H9 (cell line): Measurements from ENCODE around the gene MVD. TPM values are rescaled to one million over a fixed set of nuclear protein-coding genes. Genes with fewer than 3 reads are reported as not detected.

Experiments used
- DNase-seq: peaks from one replicate; pipeline ENCODE4 v3.0.0-alpha.2; 2017
- H2AFZ ChIP-seq: one replicate; pipeline ENCODE4 v1.6.1; 2013; ENCODE audit warnings: mild to moderate bottlenecking, low read length, control low read depth, moderate library complexity
- H2AK5ac ChIP-seq: 2 replicates; pipeline ENCODE4 v1.6.1; 2013; ENCODE audit warnings: low read length, control low read depth, mixed read lengths; ENCODE audit not compliant: insufficient read length
- H2BK120ac ChIP-seq: one replicate; pipeline ENCODE4 v1.6.1; 2013; ENCODE audit warnings: low read depth, mild to moderate bottlenecking, low read length, control low read depth, inconsistent platforms; ENCODE audit not compliant: poor library complexity, severe bottlenecking
- H2BK12ac ChIP-seq: 2 replicates; pipeline ENCODE4 v1.6.1; 2013; ENCODE audit warnings: low read length, control low read depth, mixed read lengths, low read depth; ENCODE audit not compliant: insufficient read length
- H2BK15ac ChIP-seq: 2 replicates; pipeline ENCODE4 v1.6.1; 2013; ENCODE audit warnings: low read depth, low read length, control low read depth
- H2BK20ac ChIP-seq: one replicate; pipeline ENCODE4 v1.6.1; 2013; ENCODE audit warnings: low read depth, mild to moderate bottlenecking, low read length, control low read depth, inconsistent platforms; ENCODE audit not compliant: poor library complexity, severe bottlenecking
- H2BK5ac ChIP-seq: 2 replicates; pipeline ENCODE4 v1.6.1; 2013; ENCODE audit warnings: low read length, control low read depth, mixed read lengths; ENCODE audit not compliant: insufficient read length
- H3K14ac ChIP-seq: 2 replicates; pipeline ENCODE4 v1.6.1; 2013; ENCODE audit warnings: low read length, control low read depth; ENCODE audit not compliant: insufficient read depth
- H3K18ac ChIP-seq: 2 replicates; pipeline ENCODE4 v1.6.1; 2013; ENCODE audit warnings: low read depth, mild to moderate bottlenecking, mixed read lengths, low read length, control low read depth; ENCODE audit not compliant: insufficient read length
- H3K23ac ChIP-seq: 2 replicates; pipeline ENCODE4 v1.6.1; 2013; ENCODE audit warnings: low read length, control low read depth, mixed read lengths, low read depth; ENCODE audit not compliant: insufficient read length
- H3K23me2 ChIP-seq: 2 replicates; pipeline ENCODE4 v1.6.1; 2013; ENCODE audit warnings: low read depth, mild to moderate bottlenecking, mixed read lengths, low read length, control low read depth; ENCODE audit not compliant: insufficient read length, poor library complexity, severe bottlenecking
- H3K27ac ChIP-seq: 2 replicates; pipeline ENCODE4 v1.5.1; 2013; ENCODE audit warnings: low read length, control low read depth, mixed read lengths, low read depth; ENCODE audit not compliant: insufficient read length
- H3K27me3 ChIP-seq: 2 replicates; pipeline ENCODE4 v1.6.1; 2013; ENCODE audit warnings: low read length, control low read depth, inconsistent platforms; ENCODE audit not compliant: insufficient read depth
- H3K4ac ChIP-seq: 2 replicates; pipeline ENCODE4 v1.6.1; 2013; ENCODE audit warnings: low read depth, mild to moderate bottlenecking, control low read depth, inconsistent platforms, low read length, moderate library complexity
- H3K4me1 ChIP-seq: 2 replicates; pipeline ENCODE4 v1.6.1; 2013; ENCODE audit warnings: low read length, control low read depth, inconsistent platforms; ENCODE audit not compliant: insufficient read depth
- H3K4me2 ChIP-seq: 2 replicates; pipeline ENCODE4 v1.6.1; 2013; ENCODE audit warnings: low read length, control low read depth, mixed read lengths; ENCODE audit not compliant: insufficient read length, insufficient read depth
- H3K56ac ChIP-seq: 2 replicates; pipeline ENCODE4 v1.6.1; 2013; ENCODE audit warnings: low read depth, mild to moderate bottlenecking, mixed read lengths, low read length, control low read depth; ENCODE audit not compliant: insufficient read length
- H3K79me1 ChIP-seq: 2 replicates; pipeline ENCODE4 v1.6.1; 2013; ENCODE audit warnings: low read depth, mild to moderate bottlenecking, moderate library complexity, low read length, control low read depth, inconsistent platforms; ENCODE audit not compliant: insufficient read depth, poor library complexity, severe bottlenecking
- H3K79me2 ChIP-seq: 2 replicates; pipeline ENCODE4 v1.6.1; 2013; ENCODE audit warnings: low read length, control low read depth, inconsistent platforms; ENCODE audit not compliant: insufficient read depth
- H3K9ac ChIP-seq: 2 replicates; pipeline ENCODE4 v1.6.1; 2013; ENCODE audit warnings: low read length, control low read depth, mixed read lengths; ENCODE audit not compliant: insufficient read length; ENCODE audit errors: extremely low read depth
- H3K9me3 ChIP-seq: one replicate; pipeline ENCODE4 v1.6.1; 2013; ENCODE audit warnings: low read depth, low read length, inconsistent platforms; ENCODE audit not compliant: control insufficient read depth
- H3T11ph ChIP-seq: one replicate; pipeline ENCODE4 v1.6.1; 2013; ENCODE audit warnings: mild to moderate bottlenecking, low read length, control low read depth, inconsistent platforms
- H4K20me1 ChIP-seq: one replicate; pipeline ENCODE4 v1.6.1; 2013; ENCODE audit not compliant: control insufficient read depth, insufficient read length, insufficient read depth
- H4K5ac ChIP-seq: 2 replicates; pipeline ENCODE4 v1.6.1; 2013; ENCODE audit warnings: low read depth, mild to moderate bottlenecking, mixed read lengths, low read length, control low read depth; ENCODE audit not compliant: insufficient read length
- H4K8ac ChIP-seq: replicated peaks from 2 replicates; pipeline ENCODE4 v1.6.1; 2013; ENCODE audit warnings: low read length, control low read depth, mixed read lengths, low read depth; ENCODE audit not compliant: insufficient read length
- H4K91ac ChIP-seq: 2 replicates; pipeline ENCODE4 v1.6.1; 2013; ENCODE audit warnings: low read depth, mild to moderate bottlenecking, moderate library complexity, mixed read lengths, low read length, control low read depth; ENCODE audit not compliant: insufficient read length
- H3K27ac Mint-ChIP-seq, 3 experiments: 2 replicates in 2 of 3; 3 replicates in 1 of 3; pipeline ENCODE4 v1.8.0; 2020 to 2021; ENCODE audit warnings: mixed read lengths in 3 of 3, mild to moderate bottlenecking in 1 of 3, moderate library complexity in 1 of 3
- H3K27me3 Mint-ChIP-seq: 2 replicates; pipeline ENCODE4 v1.8.0; 2021; ENCODE audit warnings: low read depth, mild to moderate bottlenecking, moderate library complexity, mixed read lengths
- H3K36me3 Mint-ChIP-seq, 3 experiments: 2 replicates in 2 of 3; 3 replicates in 1 of 3; pipeline ENCODE4 v1.8.0; 2020 to 2021; ENCODE audit warnings: low read depth in 3 of 3, mixed read lengths in 3 of 3; ENCODE audit not compliant: insufficient read depth in 1 of 3
- H3K4me1 Mint-ChIP-seq, 2 experiments: 2 replicates each; pipeline ENCODE4 v1.8.0; 2020; ENCODE audit warnings: mixed read lengths in 2 of 2
- H3K4me3 Mint-ChIP-seq, 2 experiments: 2 replicates in 1 of 2; 3 replicates in 1 of 2; pipeline ENCODE4 v1.8.0; 2020 to 2021; ENCODE audit warnings: mild to moderate bottlenecking in 2 of 2, mixed read lengths in 2 of 2, moderate library complexity in 1 of 2
- H3K9me3 Mint-ChIP-seq, 2 experiments: 2 replicates in 1 of 2; 3 replicates in 1 of 2; pipeline ENCODE4 v1.8.0; 2020; ENCODE audit warnings: mild to moderate bottlenecking in 2 of 2, mixed read lengths in 2 of 2, moderate library complexity in 1 of 2
- CTCF ChIP-seq: fragments of 200-600 bp; sonication (generic); conservative IDR thresholded peaks from 3 replicates; pipeline ENCODE4 v1.8.0; 2021; ENCODE audit warnings: antibody characterized with exemption, mild to moderate bottlenecking
- WGBS: extraction: QIAGEN DNeasy Blood & Tissue Kit; methylation state at CpG from one replicate; pipeline ENCODE4 v1.1.7; 2013; ENCODE audit warnings: missing lambda C conversion rate, low lambda C conversion rate, mixed read lengths; ENCODE audit not compliant: insufficient read length; ENCODE audit errors: extremely low coverage; 5-methylcytosine and 5-hydroxymethylcytosine counted together
- total RNA-seq: library from RNA; stranded (reverse); gene quantifications from 2 replicates; pipeline ENCODE4 v1.2.1, GENCODE V29; 2021

MVD gene
- total RNA-seq, 1 experiment from 2014 or later: 53.2 TPM

GRCh38 chr16:88694221-88695087 lies 31.6 kb upstream of the MVD start:
- Histone ChIP-seq H2BK120ac (no peak overlapping the region), H3K4ac (no peak overlapping the region), H3K14ac (no peak overlapping the region), H3K79me2 (no peaks in the 10 kb centered on the region), H3K23ac (no peak overlapping the region), H4K5ac (no peak overlapping the region), H3T11ph (no peak overlapping the region), H2BK5ac (no peak overlapping the region), H3K4me1 (no peaks in the 10 kb centered on the region), H3K79me1 (no peaks in the 10 kb centered on the region), H2BK20ac (no peak overlapping the region), H4K20me1 (no peaks in the 10 kb centered on the region), H2BK12ac (no peak overlapping the region), H3K9me3 (no peaks in the 10 kb centered on the region), H4K91ac (no peak overlapping the region), H3K23me2 (no peaks in the 10 kb centered on the region), H3K27me3 (no peaks in the 10 kb centered on the region), H3K56ac (no peak overlapping the region), H3K4me2 (no peak overlapping the region), H2BK15ac (no peak overlapping the region), H4K8ac (no peak overlapping the region), H2AFZ (no peak overlapping the region), H2AK5ac (no peak overlapping the region), H3K9ac (no peak overlapping the region), H3K27ac (no peak overlapping the region), H3K18ac (no peak overlapping the region)
- WGBS: no CpG with 5 or more reads among the region's 37 CpGs
- peaks cover 9% of the 10 kb centered on the region; the same call in 1 of the 2 replicates for H3K27me3 Mint-ChIP-seq
- peak overlapping the region; percentile 22 to 90 (median 68); a peak in 4 of 7 replicates for H3K27ac Mint-ChIP-seq
- no peaks in the 10 kb centered on the region for H3K4me1 Mint-ChIP-seq
- H3K4me3 Mint-ChIP-seq: no peak overlapping the region; a peak in 1 of 5 replicates
- DNase-seq: no peak
- no peaks in the 10 kb centered on the region for H3K9me3 Mint-ChIP-seq
- TF ChIP-seq CTCF: no peak
- H3K36me3 Mint-ChIP-seq: peaks cover 0 to 15% (median 10%) of the 10 kb centered on the region in 3 experiments; a peak in 4 of 7 replicates
